H1 (cell line): Measurements from ENCODE around the gene DDIAS.

Experiments
- BRCA1 ChIP-seq: IDR thresholded peaks from 2 replicates; pipeline ENCODE4 v1.6.1; 2012; ENCODE audit warnings: low read depth, low read length, improper control_type of control experiment
- TAF1 ChIP-seq: IDR thresholded peaks from 2 replicates; pipeline ENCODE4 v1.6.1; 2011; ENCODE audit warnings: mild to moderate bottlenecking, low read depth, low read length
- TF ChIP-seq, protein P1 (sequence below), 3 experiments: IDR thresholded peaks; 1 replicate in 2 of 3; 2 replicates in 1 of 3; pipeline versions ENCODE4 v1.5.1 to v1.6.1; 2011; ENCODE audit warnings: low read length in 3 of 3, mild to moderate bottlenecking in 3 of 3, inconsistent platforms in 2 of 3, low read depth in 1 of 3, moderate library complexity in 1 of 3; ENCODE audit not compliant: insufficient read depth in 1 of 3; ENCODE audit errors: control extremely low read depth in 1 of 3

- TF ChIP-seq, protein P1, sequence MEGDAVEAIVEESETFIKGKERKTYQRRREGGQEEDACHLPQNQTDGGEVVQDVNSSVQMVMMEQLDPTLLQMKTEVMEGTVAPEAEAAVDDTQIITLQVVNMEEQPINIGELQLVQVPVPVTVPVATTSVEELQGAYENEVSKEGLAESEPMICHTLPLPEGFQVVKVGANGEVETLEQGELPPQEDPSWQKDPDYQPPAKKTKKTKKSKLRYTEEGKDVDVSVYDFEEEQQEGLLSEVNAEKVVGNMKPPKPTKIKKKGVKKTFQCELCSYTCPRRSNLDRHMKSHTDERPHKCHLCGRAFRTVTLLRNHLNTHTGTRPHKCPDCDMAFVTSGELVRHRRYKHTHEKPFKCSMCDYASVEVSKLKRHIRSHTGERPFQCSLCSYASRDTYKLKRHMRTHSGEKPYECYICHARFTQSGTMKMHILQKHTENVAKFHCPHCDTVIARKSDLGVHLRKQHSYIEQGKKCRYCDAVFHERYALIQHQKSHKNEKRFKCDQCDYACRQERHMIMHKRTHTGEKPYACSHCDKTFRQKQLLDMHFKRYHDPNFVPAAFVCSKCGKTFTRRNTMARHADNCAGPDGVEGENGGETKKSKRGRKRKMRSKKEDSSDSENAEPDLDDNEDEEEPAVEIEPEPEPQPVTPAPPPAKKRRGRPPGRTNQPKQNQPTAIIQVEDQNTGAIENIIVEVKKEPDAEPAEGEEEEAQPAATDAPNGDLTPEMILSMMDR (IDR thresholded peaks at IDR 0.05; ENCODE audit: control extremely low read depth in 1 of 3, insufficient read depth in 1 of 3, low read depth in 1 of 3, low read length in 3 of 3) = no peak
- TF ChIP-seq TAF1 (no peak), BRCA1 (no peak)
Observed at GRCh38 chr11:82907371-82907770, 5.8 kb downstream of the DDIAS start.
